Ovary (tissue), 3 donors: ENCODE results near the gene CAMK2N2.

Experiments
- EP300 ChIP-seq: sonication (generic); formaldehyde crosslinking; IDR thresholded peaks from one replicate; pipeline ENCODE4 v1.6.1; 2017; ENCODE audit warnings: antibody characterized with exemption
- POLR2A ChIP-seq: fragments of 450-650 bp; IDR thresholded peaks from one replicate; pipeline ENCODE4 v1.6.1; 2017; ENCODE audit warnings: antibody characterized with exemption, mild to moderate bottlenecking, moderate library complexity
- TF ChIP-seq, protein P1 (sequence below), 3 donors: fragments of 450-650 bp in 2 of 3; fragments of 200-600 bp in 1 of 3; IDR thresholded peaks; one replicate each; pipeline versions ENCODE4 v1.5.1 to v1.8.0; 2016 to 2022; ENCODE audit warnings: antibody characterized with exemption in 3 of 3, mild to moderate bottlenecking in 1 of 3
- donor health status: DM: no; HTN: no; CAD: no.

- TF ChIP-seq, protein P1, sequence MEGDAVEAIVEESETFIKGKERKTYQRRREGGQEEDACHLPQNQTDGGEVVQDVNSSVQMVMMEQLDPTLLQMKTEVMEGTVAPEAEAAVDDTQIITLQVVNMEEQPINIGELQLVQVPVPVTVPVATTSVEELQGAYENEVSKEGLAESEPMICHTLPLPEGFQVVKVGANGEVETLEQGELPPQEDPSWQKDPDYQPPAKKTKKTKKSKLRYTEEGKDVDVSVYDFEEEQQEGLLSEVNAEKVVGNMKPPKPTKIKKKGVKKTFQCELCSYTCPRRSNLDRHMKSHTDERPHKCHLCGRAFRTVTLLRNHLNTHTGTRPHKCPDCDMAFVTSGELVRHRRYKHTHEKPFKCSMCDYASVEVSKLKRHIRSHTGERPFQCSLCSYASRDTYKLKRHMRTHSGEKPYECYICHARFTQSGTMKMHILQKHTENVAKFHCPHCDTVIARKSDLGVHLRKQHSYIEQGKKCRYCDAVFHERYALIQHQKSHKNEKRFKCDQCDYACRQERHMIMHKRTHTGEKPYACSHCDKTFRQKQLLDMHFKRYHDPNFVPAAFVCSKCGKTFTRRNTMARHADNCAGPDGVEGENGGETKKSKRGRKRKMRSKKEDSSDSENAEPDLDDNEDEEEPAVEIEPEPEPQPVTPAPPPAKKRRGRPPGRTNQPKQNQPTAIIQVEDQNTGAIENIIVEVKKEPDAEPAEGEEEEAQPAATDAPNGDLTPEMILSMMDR (IDR thresholded peaks at IDR 0.05) = no peak
- TF ChIP-seq EP300 (no peak), POLR2A (no peak)
Observed at GRCh38 chr3:184261854-184262763, 756 bp upstream of the CAMK2N2 start.
